Measurements from ENCODE around the gene S1PR3.

- TF ChIP-seq, protein P1, sequence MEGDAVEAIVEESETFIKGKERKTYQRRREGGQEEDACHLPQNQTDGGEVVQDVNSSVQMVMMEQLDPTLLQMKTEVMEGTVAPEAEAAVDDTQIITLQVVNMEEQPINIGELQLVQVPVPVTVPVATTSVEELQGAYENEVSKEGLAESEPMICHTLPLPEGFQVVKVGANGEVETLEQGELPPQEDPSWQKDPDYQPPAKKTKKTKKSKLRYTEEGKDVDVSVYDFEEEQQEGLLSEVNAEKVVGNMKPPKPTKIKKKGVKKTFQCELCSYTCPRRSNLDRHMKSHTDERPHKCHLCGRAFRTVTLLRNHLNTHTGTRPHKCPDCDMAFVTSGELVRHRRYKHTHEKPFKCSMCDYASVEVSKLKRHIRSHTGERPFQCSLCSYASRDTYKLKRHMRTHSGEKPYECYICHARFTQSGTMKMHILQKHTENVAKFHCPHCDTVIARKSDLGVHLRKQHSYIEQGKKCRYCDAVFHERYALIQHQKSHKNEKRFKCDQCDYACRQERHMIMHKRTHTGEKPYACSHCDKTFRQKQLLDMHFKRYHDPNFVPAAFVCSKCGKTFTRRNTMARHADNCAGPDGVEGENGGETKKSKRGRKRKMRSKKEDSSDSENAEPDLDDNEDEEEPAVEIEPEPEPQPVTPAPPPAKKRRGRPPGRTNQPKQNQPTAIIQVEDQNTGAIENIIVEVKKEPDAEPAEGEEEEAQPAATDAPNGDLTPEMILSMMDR (IDR thresholded peaks at IDR 0.05) = no peak
- no peak for TF ChIP-seq POLR2A (IDR thresholded peaks at IDR 0.05)
- no peak for TF ChIP-seq POLR2AphosphoS5 (IDR thresholded peaks at IDR 0.05)
These were observed 16.9 kb downstream of the S1PR3 start for GRCh38 chr9:89008055-89008743.
